Kidney epithelial cell (primary cell): ENCODE results near the gene TRIM39. TPM values are rescaled to one million over a fixed set of nuclear protein-coding genes. Genes with fewer than 3 reads are reported as not detected.

Source experiments
- DNase-seq: peaks from one replicate; pipeline ENCODE4 v3.0.0-alpha.2; 2010; ENCODE audit warnings: low read depth
- H3K27me3 ChIP-seq: 2 replicates; pipeline ENCODE4 v1.6.0; 2011; ENCODE audit warnings: low read length; ENCODE audit not compliant: control insufficient read depth, insufficient read depth
- H3K36me3 ChIP-seq: 2 replicates; pipeline ENCODE4 v1.5.1; 2011; ENCODE audit warnings: low read length; ENCODE audit not compliant: control insufficient read depth, insufficient read depth
- H3K4me3 ChIP-seq: 2 replicates; pipeline ENCODE4 v1.5.1; 2011; ENCODE audit warnings: low read depth, mild to moderate bottlenecking, control low read depth, low read length
- total RNA-seq: library from RNA; depleted of rRNA; stranded (reverse); fragments of >200 nt; gene quantifications from 2 replicates; pipeline ENCODE4 v1.2.3, GENCODE V29; 2015
- TF ChIP-seq, protein P1 (sequence below): IDR thresholded peaks from 2 replicates; pipeline ENCODE4 v1.5.1; 2011; ENCODE audit warnings: mild to moderate bottlenecking, moderate library complexity, low read length, control low read depth, inconsistent platforms; ENCODE audit not compliant: insufficient read depth, poor library complexity, severe bottlenecking

The TRIM39 gene
- total RNA-seq, 1 donor from 2014 or later, result 16.1 TPM

DNA sequence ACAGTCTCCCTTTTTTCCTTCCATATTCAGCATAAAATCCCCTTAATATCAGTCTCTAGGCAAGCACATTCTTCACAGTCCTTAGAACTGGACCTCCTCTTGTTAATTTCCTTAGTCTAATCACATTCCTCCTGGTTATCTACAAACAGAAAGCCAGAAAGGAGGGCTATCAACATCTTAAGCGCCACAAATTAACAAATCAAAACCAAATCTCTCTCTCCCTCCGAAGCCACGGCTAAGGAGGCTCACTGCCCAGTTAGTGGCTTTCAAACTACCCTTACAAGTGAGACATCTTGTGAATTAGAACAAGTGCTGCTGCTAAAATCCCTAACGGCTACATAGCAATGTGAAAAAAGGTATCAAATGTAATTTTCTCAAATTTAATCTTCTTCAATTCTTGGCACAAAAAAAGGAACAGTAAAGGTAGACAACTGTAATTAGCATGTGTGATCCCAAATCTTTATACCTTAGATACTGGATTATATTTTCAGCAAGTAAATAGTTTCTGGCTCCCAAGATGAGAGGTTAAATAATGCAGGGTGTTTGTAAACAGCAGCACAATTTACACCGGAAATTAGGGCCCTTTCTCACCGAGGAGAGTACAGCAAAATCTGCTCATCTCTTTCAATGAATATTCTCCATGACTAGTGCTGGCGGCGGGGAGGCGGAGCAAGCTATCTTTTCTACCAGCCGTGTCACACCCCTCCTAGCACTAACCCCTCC is 1.4 kb upstream of the TRIM39 start:
- H3K27me3 ChIP-seq, result no peaks in the 10 kb centered on the region
- H3K36me3 ChIP-seq, result peaks cover 1% of the 10 kb centered on the region
- DNase-seq, result no peak
- H3K4me3 ChIP-seq, result peak overlapping the region; percentile 77
- TF ChIP-seq, protein P1, sequence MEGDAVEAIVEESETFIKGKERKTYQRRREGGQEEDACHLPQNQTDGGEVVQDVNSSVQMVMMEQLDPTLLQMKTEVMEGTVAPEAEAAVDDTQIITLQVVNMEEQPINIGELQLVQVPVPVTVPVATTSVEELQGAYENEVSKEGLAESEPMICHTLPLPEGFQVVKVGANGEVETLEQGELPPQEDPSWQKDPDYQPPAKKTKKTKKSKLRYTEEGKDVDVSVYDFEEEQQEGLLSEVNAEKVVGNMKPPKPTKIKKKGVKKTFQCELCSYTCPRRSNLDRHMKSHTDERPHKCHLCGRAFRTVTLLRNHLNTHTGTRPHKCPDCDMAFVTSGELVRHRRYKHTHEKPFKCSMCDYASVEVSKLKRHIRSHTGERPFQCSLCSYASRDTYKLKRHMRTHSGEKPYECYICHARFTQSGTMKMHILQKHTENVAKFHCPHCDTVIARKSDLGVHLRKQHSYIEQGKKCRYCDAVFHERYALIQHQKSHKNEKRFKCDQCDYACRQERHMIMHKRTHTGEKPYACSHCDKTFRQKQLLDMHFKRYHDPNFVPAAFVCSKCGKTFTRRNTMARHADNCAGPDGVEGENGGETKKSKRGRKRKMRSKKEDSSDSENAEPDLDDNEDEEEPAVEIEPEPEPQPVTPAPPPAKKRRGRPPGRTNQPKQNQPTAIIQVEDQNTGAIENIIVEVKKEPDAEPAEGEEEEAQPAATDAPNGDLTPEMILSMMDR, result no peak

DNA sequence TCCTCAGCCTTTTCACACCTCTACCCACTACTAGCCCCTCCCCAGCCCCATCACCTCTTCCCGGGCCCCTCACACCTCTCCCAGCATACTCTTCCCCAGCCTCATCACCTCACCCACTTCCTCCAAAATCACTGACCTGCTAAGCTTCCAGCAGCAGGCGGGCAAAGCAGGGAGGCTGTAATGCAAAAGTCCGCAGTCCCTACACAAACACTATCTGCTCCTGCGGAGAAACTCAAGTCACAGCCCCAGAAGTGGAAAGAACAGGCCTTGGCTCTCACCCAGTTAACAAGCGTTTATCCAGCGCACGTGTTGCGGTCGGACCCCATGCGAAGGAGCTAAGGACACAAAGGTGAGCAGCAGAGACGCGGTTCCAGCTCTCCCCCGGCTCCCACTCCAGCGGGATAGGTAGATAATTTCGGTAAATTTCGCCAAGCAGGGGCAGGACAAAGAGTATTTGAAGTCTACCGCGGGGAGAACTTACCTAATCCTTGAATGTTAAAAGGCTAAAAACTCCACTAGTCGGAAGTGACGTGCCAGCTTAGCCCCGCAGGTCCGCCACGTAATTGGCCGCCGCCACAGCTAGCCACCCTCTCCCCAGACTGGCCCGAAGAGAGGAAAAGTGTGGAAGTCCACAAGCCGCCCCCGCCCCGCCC is 728 bp upstream of the TRIM39 start:
- peaks cover 1% of the 10 kb centered on the region for H3K36me3 ChIP-seq
- DNase-seq, result no peak
- H3K4me3 ChIP-seq, result peak overlapping the region; percentile 77
- no peaks in the 10 kb centered on the region for H3K27me3 ChIP-seq
- TF ChIP-seq, protein P1, result no peak

DNA sequence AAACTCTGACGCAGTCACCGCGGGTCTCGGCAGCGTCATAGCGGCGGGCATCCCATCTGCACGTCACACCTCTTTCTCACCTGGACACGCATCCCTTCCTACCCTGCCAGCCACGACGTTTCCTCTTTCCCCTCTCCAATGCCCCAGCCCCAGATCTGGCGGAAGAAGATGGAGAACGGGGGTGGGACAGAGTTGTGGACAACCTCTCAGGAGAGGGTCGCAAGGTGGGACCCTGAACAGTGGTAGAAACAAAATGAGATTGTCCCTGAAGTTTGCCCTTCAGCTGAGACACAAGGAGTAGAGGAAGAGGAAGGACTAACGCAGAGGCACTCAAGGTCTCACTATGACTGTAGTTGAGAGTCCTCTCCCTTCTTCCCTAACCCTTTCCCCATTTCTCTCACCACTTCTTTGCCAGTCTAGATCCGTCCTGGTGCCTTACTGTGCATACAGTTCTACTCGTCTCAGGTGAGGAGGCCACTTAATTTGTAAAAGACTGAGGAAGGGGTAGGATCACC is 562 bp downstream of the TRIM39 start:
- no peak for DNase-seq
- TF ChIP-seq, protein P1, result no peak
- Histone ChIP-seq H3K36me3 (peaks cover 1% of the 10 kb centered on the region), H3K27me3 (no peaks in the 10 kb centered on the region), H3K4me3 (peak overlapping the region; percentile 77)

DNA sequence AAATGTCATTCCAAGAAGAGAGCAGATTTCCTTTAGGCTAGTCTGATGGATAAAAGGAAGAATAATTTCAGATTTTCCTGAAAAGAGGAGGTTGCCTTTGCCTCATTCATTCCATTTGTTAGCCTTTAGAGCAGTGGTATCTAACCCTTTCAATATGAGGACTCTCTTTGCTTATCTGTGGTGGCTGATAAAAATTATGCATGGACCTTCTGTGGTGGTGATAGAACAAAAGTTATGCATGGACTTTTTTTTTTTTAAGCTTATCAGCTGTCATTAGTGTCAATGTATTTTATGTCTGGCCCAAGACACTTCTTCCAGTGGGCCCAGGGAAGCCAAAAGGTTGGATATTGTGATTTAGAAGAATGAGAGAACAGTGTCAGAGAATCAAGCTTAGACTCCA is 1.7 kb downstream of the TRIM39 start:
- TF ChIP-seq, protein P1, result no peak
- DNase-seq, result no peak

DNA sequence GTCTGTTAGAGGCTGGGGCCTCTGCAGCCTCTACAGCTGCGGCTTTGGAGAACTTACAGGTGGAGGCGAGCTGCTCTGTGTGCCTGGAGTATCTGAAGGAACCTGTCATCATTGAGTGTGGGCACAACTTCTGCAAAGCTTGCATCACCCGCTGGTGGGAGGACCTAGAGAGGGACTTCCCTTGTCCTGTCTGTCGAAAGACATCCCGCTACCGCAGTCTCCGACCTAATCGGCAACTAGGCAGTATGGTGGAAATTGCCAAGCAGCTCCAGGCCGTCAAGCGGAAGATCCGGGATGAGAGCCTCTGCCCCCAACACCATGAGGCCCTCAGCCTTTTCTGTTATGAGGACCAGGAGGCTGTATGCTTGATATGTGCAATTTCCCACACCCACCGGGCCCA is 2.6 kb downstream of the TRIM39 start:
- no peak for DNase-seq
- Histone ChIP-seq H3K4me3 (no peak overlapping the region), H3K36me3 (peaks cover 1% of the 10 kb centered on the region), H3K27me3 (no peaks in the 10 kb centered on the region)
- TF ChIP-seq, protein P1, result no peak

More for the DNA sequence above, 1.7 kb downstream of the TRIM39 start:
- Histone ChIP-seq H3K27me3 (no peaks in the 10 kb centered on the region), H3K36me3 (peaks cover 1% of the 10 kb centered on the region), H3K4me3 (no peak overlapping the region)
